Right cardiac atrium (tissue), 5 donors: ENCODE measurements around the gene GLB1L3. TPM values are rescaled to one million over a fixed set of nuclear protein-coding genes. Genes with fewer than 3 reads are reported as not detected.
"Not testable (repeated sequence)": the region's sequence is repeated elsewhere in the genome, so short reads cannot be mapped to it uniquely, and the experiment has no call there.

ENCODE experiments used
- ATAC-seq, 2 donors: fragments of 200-7000 bp; cut with Tn5 transposase; one replicate each; pipeline versions ENCODE4 v1.8.0 to v1.9.1; 2020; ENCODE audit warnings: moderate library complexity in 2 of 2, mild to moderate bottlenecking in 1 of 2
- DNase-seq, 3 donors: peaks; one replicate each; pipeline ENCODE4 v3.0.0-alpha.2; 2020
- H3K27ac ChIP-seq: one replicate; pipeline ENCODE4 v1.5.1; 2013; ENCODE audit warnings: mild to moderate bottlenecking, low read length, control low read depth, moderate library complexity
- H3K27me3 ChIP-seq: one replicate; pipeline ENCODE4 v1.6.1; 2013; ENCODE audit not compliant: control insufficient read depth, insufficient read depth
- H3K4me1 ChIP-seq: one replicate; pipeline ENCODE4 v1.6.1; 2013; ENCODE audit warnings: low read length; ENCODE audit not compliant: control insufficient read depth, insufficient read depth
- H3K4me3 ChIP-seq: one replicate; pipeline ENCODE4 v1.5.1; 2013; ENCODE audit warnings: low read length, control low read depth
- H3K9me3 ChIP-seq: one replicate; pipeline ENCODE4 v1.6.1; 2013; ENCODE audit warnings: low read length; ENCODE audit not compliant: control insufficient read depth
- WGBS: extraction: QIAGEN DNeasy Blood & Tissue Kit; methylation state at CpG from one replicate; pipeline ENCODE4 v1.1.7; 2013; 5-methylcytosine and 5-hydroxymethylcytosine counted together
- intact Hi-C, 4 donors: fragments of 100-400 bp; cut with DNase I; formaldehyde crosslinking; loops; one replicate each; pipeline versions ENCODE4 v1.11.0 to v1.14.0; 2022 to 2023
- polyA plus RNA-seq: library from polyadenylated mRNA; stranded (reverse); fragments of 200-250 nt; gene quantifications from one replicate; pipeline ENCODE4 v1.2.3, GENCODE V29; 2013
- total RNA-seq, 4 donors: library from RNA; stranded (reverse); fragmentation: NEBNext Ultra II Directional; extraction: Animal tissue kit (Norgen Biotek cat#: 25700); gene quantifications; one replicate each; pipeline ENCODE4 v1.2.1, GENCODE V29; 2021
- donor health status: healthy with polysubstance abuse.
- donor health status: DM: no; HTN: yes; CAD: no.
- donor health status: DM: no; HTN: no; CAD: no.
- donor health status: DM: no; HTN: yes; CAD: no; lungs with severe emphysema.
- donor health status: DM: yes; HTN: yes; CAD: no.

Gene GLB1L3
- total and polyA plus RNA-seq, 5 donors: not detected

- H3K27me3 ChIP-seq: no peaks in the 10 kb centered on the region
- WGBS: 89% methylated on average over 4 of the region's 4 CpGs
- H3K27ac ChIP-seq: no peak overlapping the region
- H3K9me3 ChIP-seq: no peaks in the 10 kb centered on the region
- ATAC-seq: no peak
- intact Hi-C loops: no loop called here
- H3K4me3 ChIP-seq: no peak overlapping the region
- peaks cover 6% of the 10 kb centered on the region for H3K4me1 ChIP-seq
- DNase-seq: no peak
Observed at GRCh38 chr11:134337051-134337450, 60.9 kb downstream of the GLB1L3 start.

GRCh38 chr11:134338068-134338467 lies 61.9 kb downstream of the GLB1L3 start:
- intact Hi-C loops: no loop called here
- Histone ChIP-seq H3K27ac (no peak overlapping the region), H3K4me3 (no peak overlapping the region), H3K27me3 (no peaks in the 10 kb centered on the region), H3K4me1 (no peaks in the 10 kb centered on the region), H3K9me3 (no peaks in the 10 kb centered on the region)
- WGBS: 89% methylated on average over 15 of the region's 15 CpGs
- ATAC-seq (no peak), DNase-seq (no peak)

DNA sequence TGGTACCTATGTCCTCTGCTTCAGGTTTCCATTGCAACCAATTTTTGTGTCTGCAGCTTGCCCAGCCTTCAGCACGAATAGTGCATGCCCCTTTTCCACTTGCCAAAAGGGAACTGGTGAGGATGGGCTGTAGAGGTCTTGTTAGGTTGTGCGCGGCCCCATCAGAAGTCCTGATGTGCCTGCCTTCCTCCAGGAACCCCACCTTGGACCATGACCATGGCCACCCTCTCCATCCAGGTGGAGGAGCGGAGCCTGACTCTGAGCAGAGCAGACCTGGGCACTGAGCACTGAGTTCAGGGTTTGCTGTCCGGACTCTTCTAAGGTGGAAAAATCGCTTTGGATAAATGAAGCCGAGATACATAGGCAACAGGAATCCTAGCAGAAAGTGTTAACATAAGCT lies 62.5 kb downstream of the GLB1L3 start:
- Histone ChIP-seq H3K4me1 (no peaks in the 10 kb centered on the region), H3K27ac (no peak overlapping the region), H3K27me3 (no peaks in the 10 kb centered on the region), H3K9me3 (no peaks in the 10 kb centered on the region), H3K4me3 (no peak overlapping the region)
- 89% methylated on average over 7 of the region's 7 CpGs for WGBS
- intact Hi-C loops: no loop called here
- DNase-seq (no peak), ATAC-seq (no peak)

- 74% methylated on average over 4 of the region's 4 CpGs for WGBS
- intact Hi-C loops: no loop called here
- ATAC-seq: peak in 1 of 2 donors; percentile 25
Observed at GRCh38 chr11:134339756-134340155, 63.6 kb downstream of the GLB1L3 start.

DNA sequence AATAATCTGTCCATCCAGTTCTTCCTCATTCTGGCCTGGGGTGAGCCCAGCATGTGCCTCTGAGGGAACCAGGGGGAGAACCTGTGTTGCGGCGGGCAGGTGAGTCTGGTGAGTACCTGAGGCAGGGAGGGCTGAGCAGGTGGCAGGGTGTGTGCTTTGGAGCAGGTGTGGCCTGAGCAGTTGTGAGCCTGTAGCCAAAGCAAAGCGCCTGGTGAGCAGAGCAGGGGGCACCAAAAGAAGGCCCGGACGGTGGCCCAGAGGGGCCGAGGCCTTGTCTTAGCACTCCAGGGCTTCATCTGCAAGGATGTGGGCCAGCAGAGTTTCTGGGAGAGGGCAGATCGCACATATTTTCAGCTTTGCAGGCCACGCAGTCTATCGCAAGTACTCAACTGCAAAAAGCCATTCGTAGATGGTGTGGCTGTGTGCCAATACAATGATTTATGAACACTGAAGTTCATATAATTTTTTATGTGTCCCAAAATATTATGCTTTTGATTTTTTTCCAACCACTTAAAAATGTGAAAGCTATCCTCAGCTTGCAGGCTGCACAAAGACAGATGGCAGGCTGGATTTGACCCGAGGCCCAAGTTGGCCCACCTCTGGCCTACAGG lies 64.3 kb downstream of the GLB1L3 start:
- Histone ChIP-seq H3K27me3 (no peaks in the 10 kb centered on the region), H3K27ac (no peak overlapping the region)

More at GRCh38 chr11:134339756-134340155, 63.6 kb downstream of the GLB1L3 start:
- H3K9me3 ChIP-seq: no peaks in the 10 kb centered on the region
- no peak for DNase-seq
- no peak overlapping the region for H3K27ac ChIP-seq
- H3K4me3 ChIP-seq: no peak overlapping the region
- no peaks in the 10 kb centered on the region for H3K27me3 ChIP-seq
- H3K4me1 ChIP-seq: no peaks in the 10 kb centered on the region

GRCh38 chr11:134341805-134342571 lies 65.8 kb downstream of the GLB1L3 start:
- no peak for ATAC-seq
- WGBS: 84% methylated on average over 68 of the region's 68 CpGs
- H3K4me1 ChIP-seq: no peaks in the 10 kb centered on the region

More for the DNA sequence above, 64.3 kb downstream of the GLB1L3 start:
- Histone ChIP-seq H3K9me3 (no peaks in the 10 kb centered on the region), H3K4me3 (no peak overlapping the region), H3K4me1 (no peaks in the 10 kb centered on the region)
- no peak for ATAC-seq
- 87% methylated on average over 11 of the region's 11 CpGs for WGBS
- DNase-seq: no peak
- intact Hi-C loops: no loop called here

GRCh38 chr11:134342572-134343340 lies 66.6 kb downstream of the GLB1L3 start:
- no peak overlapping the region for H3K4me3 ChIP-seq
- H3K4me1 ChIP-seq: no peaks in the 10 kb centered on the region
- intact Hi-C loops: no loop called here
- 87% methylated on average over 30 of the region's 30 CpGs for WGBS
- H3K9me3 ChIP-seq: no peaks in the 10 kb centered on the region
- ATAC-seq (no peak), DNase-seq (no peak)
- H3K27me3 ChIP-seq: no peaks in the 10 kb centered on the region
- H3K27ac ChIP-seq: no peak overlapping the region

More at GRCh38 chr11:134341805-134342571, 65.8 kb downstream of the GLB1L3 start:
- Histone ChIP-seq H3K27ac (no peak overlapping the region), H3K4me3 (no peak overlapping the region), H3K27me3 (no peaks in the 10 kb centered on the region), H3K9me3 (no peaks in the 10 kb centered on the region)
- no peak for DNase-seq
- intact Hi-C loops: no loop called here

DNA sequence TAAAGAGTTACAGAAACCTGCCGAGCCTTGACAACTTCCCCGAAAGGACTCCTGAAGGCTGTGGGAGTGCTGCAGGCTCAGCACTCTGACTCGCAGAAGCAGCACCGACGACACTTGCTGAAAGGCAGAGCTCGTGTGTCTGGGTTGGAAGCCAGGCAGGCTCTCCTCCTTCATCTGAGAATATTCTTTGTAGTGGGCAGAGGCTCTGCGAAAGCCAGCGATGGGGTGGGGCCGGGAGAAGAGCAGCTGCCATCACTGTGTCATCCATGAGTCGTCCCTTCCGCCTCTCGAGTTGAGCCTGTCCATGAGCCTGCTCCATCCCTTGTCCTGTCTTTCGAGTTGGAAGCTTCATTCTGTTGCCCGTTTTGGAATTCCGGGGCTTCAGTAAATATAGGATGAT lies 67.5 kb downstream of the GLB1L3 start:
- intact Hi-C loops: no loop called here
- Histone ChIP-seq H3K9me3 (no peaks in the 10 kb centered on the region), H3K27ac (no peak overlapping the region), H3K4me1 (no peaks in the 10 kb centered on the region), H3K4me3 (no peak overlapping the region), H3K27me3 (no peaks in the 10 kb centered on the region)
- WGBS: 72% methylated on average over 15 of the region's 15 CpGs
- DNase-seq (no peak), ATAC-seq (no peak)

- H3K4me3 ChIP-seq, intact Hi-C loops, H3K27me3 ChIP-seq, H3K27ac ChIP-seq, DNase-seq, H3K9me3 ChIP-seq, H3K4me1 ChIP-seq: not testable (repeated sequence)
- WGBS: 85% methylated on average over 27 of the region's 28 CpGs
- peak; percentile 27 to 44 for ATAC-seq
Observed at GRCh38 chr11:134344497-134345236, 68.5 kb downstream of the GLB1L3 start.

- ATAC-seq (no peak), DNase-seq (no peak)
- 69% methylated on average over 4 of the region's 4 CpGs for WGBS
Observed at GRCh38 chr11:134345237-134345550, 69.0 kb downstream of the GLB1L3 start.

More at GRCh38 chr11:134345237-134345550, 69.0 kb downstream of the GLB1L3 start:
- Histone ChIP-seq H3K27ac (no peak overlapping the region), H3K4me3 (no peak overlapping the region), H3K27me3 (no peaks in the 10 kb centered on the region), H3K4me1 (no peaks in the 10 kb centered on the region), H3K9me3 (no peaks in the 10 kb centered on the region)
- intact Hi-C loops: no loop called here
